H9 (cell line): Measurements from ENCODE around the gene TDP1. TPM values are rescaled to one million over a fixed set of nuclear protein-coding genes. Genes with fewer than 3 reads are reported as not detected.

Experiments
- DNase-seq: peaks from one replicate; pipeline ENCODE4 v3.0.0-alpha.2; 2017
- H2AFZ ChIP-seq: one replicate; pipeline ENCODE4 v1.6.1; 2013; ENCODE audit warnings: mild to moderate bottlenecking, low read length, control low read depth, moderate library complexity
- H2AK5ac ChIP-seq: 2 replicates; pipeline ENCODE4 v1.6.1; 2013; ENCODE audit warnings: low read length, control low read depth, mixed read lengths; ENCODE audit not compliant: insufficient read length
- H2BK120ac ChIP-seq: one replicate; pipeline ENCODE4 v1.6.1; 2013; ENCODE audit warnings: low read depth, mild to moderate bottlenecking, low read length, control low read depth, inconsistent platforms; ENCODE audit not compliant: poor library complexity, severe bottlenecking
- H2BK12ac ChIP-seq: 2 replicates; pipeline ENCODE4 v1.6.1; 2013; ENCODE audit warnings: low read length, control low read depth, mixed read lengths, low read depth; ENCODE audit not compliant: insufficient read length
- H2BK15ac ChIP-seq: 2 replicates; pipeline ENCODE4 v1.6.1; 2013; ENCODE audit warnings: low read depth, low read length, control low read depth
- H2BK20ac ChIP-seq: one replicate; pipeline ENCODE4 v1.6.1; 2013; ENCODE audit warnings: low read depth, mild to moderate bottlenecking, low read length, control low read depth, inconsistent platforms; ENCODE audit not compliant: poor library complexity, severe bottlenecking
- H2BK5ac ChIP-seq: 2 replicates; pipeline ENCODE4 v1.6.1; 2013; ENCODE audit warnings: low read length, control low read depth, mixed read lengths; ENCODE audit not compliant: insufficient read length
- H3K14ac ChIP-seq: 2 replicates; pipeline ENCODE4 v1.6.1; 2013; ENCODE audit warnings: low read length, control low read depth; ENCODE audit not compliant: insufficient read depth
- H3K18ac ChIP-seq: 2 replicates; pipeline ENCODE4 v1.6.1; 2013; ENCODE audit warnings: low read depth, mild to moderate bottlenecking, mixed read lengths, low read length, control low read depth; ENCODE audit not compliant: insufficient read length
- H3K23ac ChIP-seq: 2 replicates; pipeline ENCODE4 v1.6.1; 2013; ENCODE audit warnings: low read length, control low read depth, mixed read lengths, low read depth; ENCODE audit not compliant: insufficient read length
- H3K23me2 ChIP-seq: 2 replicates; pipeline ENCODE4 v1.6.1; 2013; ENCODE audit warnings: low read depth, mild to moderate bottlenecking, mixed read lengths, low read length, control low read depth; ENCODE audit not compliant: insufficient read length, poor library complexity, severe bottlenecking
- H3K27ac ChIP-seq: 2 replicates; pipeline ENCODE4 v1.5.1; 2013; ENCODE audit warnings: low read length, control low read depth, mixed read lengths, low read depth; ENCODE audit not compliant: insufficient read length
- H3K27me3 ChIP-seq: 2 replicates; pipeline ENCODE4 v1.6.1; 2013; ENCODE audit warnings: low read length, control low read depth, inconsistent platforms; ENCODE audit not compliant: insufficient read depth
- H3K4ac ChIP-seq: 2 replicates; pipeline ENCODE4 v1.6.1; 2013; ENCODE audit warnings: low read depth, mild to moderate bottlenecking, control low read depth, inconsistent platforms, low read length, moderate library complexity
- H3K4me1 ChIP-seq: 2 replicates; pipeline ENCODE4 v1.6.1; 2013; ENCODE audit warnings: low read length, control low read depth, inconsistent platforms; ENCODE audit not compliant: insufficient read depth
- H3K4me2 ChIP-seq: 2 replicates; pipeline ENCODE4 v1.6.1; 2013; ENCODE audit warnings: low read length, control low read depth, mixed read lengths; ENCODE audit not compliant: insufficient read length, insufficient read depth
- H3K56ac ChIP-seq: 2 replicates; pipeline ENCODE4 v1.6.1; 2013; ENCODE audit warnings: low read depth, mild to moderate bottlenecking, mixed read lengths, low read length, control low read depth; ENCODE audit not compliant: insufficient read length
- H3K79me1 ChIP-seq: 2 replicates; pipeline ENCODE4 v1.6.1; 2013; ENCODE audit warnings: low read depth, mild to moderate bottlenecking, moderate library complexity, low read length, control low read depth, inconsistent platforms; ENCODE audit not compliant: insufficient read depth, poor library complexity, severe bottlenecking
- H3K79me2 ChIP-seq: 2 replicates; pipeline ENCODE4 v1.6.1; 2013; ENCODE audit warnings: low read length, control low read depth, inconsistent platforms; ENCODE audit not compliant: insufficient read depth
- H3K9ac ChIP-seq: 2 replicates; pipeline ENCODE4 v1.6.1; 2013; ENCODE audit warnings: low read length, control low read depth, mixed read lengths; ENCODE audit not compliant: insufficient read length; ENCODE audit errors: extremely low read depth
- H3K9me3 ChIP-seq: one replicate; pipeline ENCODE4 v1.6.1; 2013; ENCODE audit warnings: low read depth, low read length, inconsistent platforms; ENCODE audit not compliant: control insufficient read depth
- H3T11ph ChIP-seq: one replicate; pipeline ENCODE4 v1.6.1; 2013; ENCODE audit warnings: mild to moderate bottlenecking, low read length, control low read depth, inconsistent platforms
- H4K20me1 ChIP-seq: one replicate; pipeline ENCODE4 v1.6.1; 2013; ENCODE audit not compliant: control insufficient read depth, insufficient read length, insufficient read depth
- H4K5ac ChIP-seq: 2 replicates; pipeline ENCODE4 v1.6.1; 2013; ENCODE audit warnings: low read depth, mild to moderate bottlenecking, mixed read lengths, low read length, control low read depth; ENCODE audit not compliant: insufficient read length
- H4K8ac ChIP-seq: replicated peaks from 2 replicates; pipeline ENCODE4 v1.6.1; 2013; ENCODE audit warnings: low read length, control low read depth, mixed read lengths, low read depth; ENCODE audit not compliant: insufficient read length
- H4K91ac ChIP-seq: 2 replicates; pipeline ENCODE4 v1.6.1; 2013; ENCODE audit warnings: low read depth, mild to moderate bottlenecking, moderate library complexity, mixed read lengths, low read length, control low read depth; ENCODE audit not compliant: insufficient read length
- H3K27ac Mint-ChIP-seq, 3 experiments: 2 replicates in 2 of 3; 3 replicates in 1 of 3; pipeline ENCODE4 v1.8.0; 2020 to 2021; ENCODE audit warnings: mixed read lengths in 3 of 3, mild to moderate bottlenecking in 1 of 3, moderate library complexity in 1 of 3
- H3K27me3 Mint-ChIP-seq: 2 replicates; pipeline ENCODE4 v1.8.0; 2021; ENCODE audit warnings: low read depth, mild to moderate bottlenecking, moderate library complexity, mixed read lengths
- H3K36me3 Mint-ChIP-seq, 3 experiments: 2 replicates in 2 of 3; 3 replicates in 1 of 3; pipeline ENCODE4 v1.8.0; 2020 to 2021; ENCODE audit warnings: low read depth in 3 of 3, mixed read lengths in 3 of 3; ENCODE audit not compliant: insufficient read depth in 1 of 3
- H3K4me1 Mint-ChIP-seq, 2 experiments: 2 replicates each; pipeline ENCODE4 v1.8.0; 2020; ENCODE audit warnings: mixed read lengths in 2 of 2
- H3K4me3 Mint-ChIP-seq, 2 experiments: 2 replicates in 1 of 2; 3 replicates in 1 of 2; pipeline ENCODE4 v1.8.0; 2020 to 2021; ENCODE audit warnings: mild to moderate bottlenecking in 2 of 2, mixed read lengths in 2 of 2, moderate library complexity in 1 of 2
- H3K9me3 Mint-ChIP-seq, 2 experiments: 2 replicates in 1 of 2; 3 replicates in 1 of 2; pipeline ENCODE4 v1.8.0; 2020; ENCODE audit warnings: mild to moderate bottlenecking in 2 of 2, mixed read lengths in 2 of 2, moderate library complexity in 1 of 2
- WGBS: extraction: QIAGEN DNeasy Blood & Tissue Kit; methylation state at CpG from one replicate; pipeline ENCODE4 v1.1.7; 2013; ENCODE audit warnings: missing lambda C conversion rate, low lambda C conversion rate, mixed read lengths; ENCODE audit not compliant: insufficient read length; ENCODE audit errors: extremely low coverage; 5-methylcytosine and 5-hydroxymethylcytosine counted together
- total RNA-seq: library from RNA; stranded (reverse); gene quantifications from 2 replicates; pipeline ENCODE4 v1.2.1, GENCODE V29; 2021
- TF ChIP-seq, protein P1 (sequence below): fragments of 200-600 bp; sonication (generic); conservative IDR thresholded peaks from 3 replicates; pipeline ENCODE4 v1.8.0; 2021; ENCODE audit warnings: antibody characterized with exemption, mild to moderate bottlenecking

Gene TDP1
- total RNA-seq, 1 experiment from 2014 or later: 53.4 TPM

DNA sequence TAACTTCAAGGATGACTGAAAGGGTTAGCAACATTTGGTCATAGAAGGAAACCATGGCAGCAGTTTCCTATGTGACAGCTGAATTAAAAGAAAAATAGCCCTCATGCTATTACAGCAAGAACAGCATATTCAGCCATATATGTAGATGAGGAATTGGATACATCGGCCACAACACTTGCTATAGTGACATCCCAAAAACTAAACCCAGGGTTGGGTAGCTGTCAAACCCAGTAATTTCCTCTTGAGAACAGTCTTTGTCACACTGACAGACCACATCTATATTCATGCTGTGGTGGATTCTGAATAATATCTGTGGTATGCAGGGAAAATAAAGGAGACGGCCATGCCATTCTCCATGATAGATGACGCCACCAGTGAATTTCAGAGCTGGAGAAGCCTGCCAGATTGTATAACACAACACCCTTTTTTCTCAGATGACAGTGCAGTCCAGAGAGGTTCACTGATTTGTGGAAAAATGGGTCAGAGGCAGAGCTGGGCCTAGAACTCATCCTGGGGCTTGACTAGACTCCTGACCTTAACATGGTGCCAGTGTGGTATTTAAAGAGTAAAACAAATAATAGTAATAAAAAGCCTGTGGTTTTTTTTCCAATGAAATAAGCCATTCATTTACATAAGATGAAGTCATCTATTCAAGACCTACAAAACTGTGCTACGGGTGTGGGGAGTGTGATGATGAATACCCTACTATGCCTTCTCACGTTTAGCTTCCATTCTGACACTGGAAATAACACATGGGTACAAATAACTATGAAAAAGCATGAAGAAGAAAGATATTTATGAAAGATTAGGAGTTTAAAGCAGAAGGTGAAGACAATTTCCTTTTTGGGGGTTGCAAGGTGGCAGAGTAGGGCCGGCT, 33.5 kb upstream of the TDP1 start:
- no peak for DNase-seq
- no peak overlapping the region for H3K4me3 Mint-ChIP-seq
- Histone ChIP-seq H3K9me3 (no peaks in the 10 kb centered on the region), H3K27me3 (no peaks in the 10 kb centered on the region), H4K5ac (no peak overlapping the region), H3K4me2 (no peak overlapping the region), H3K4me1 (no peaks in the 10 kb centered on the region), H4K91ac (no peak overlapping the region), H3T11ph (no peak overlapping the region), H4K20me1 (no peaks in the 10 kb centered on the region), H3K79me1 (no peaks in the 10 kb centered on the region), H3K14ac (no peak overlapping the region), H3K27ac (no peak overlapping the region), H3K9ac (no peak overlapping the region), H3K23me2 (no peaks in the 10 kb centered on the region), H3K79me2 (no peaks in the 10 kb centered on the region), H2AK5ac (no peak overlapping the region), H2BK15ac (no peak overlapping the region), H4K8ac (no peak overlapping the region), H3K23ac (no peak overlapping the region), H3K56ac (no peak overlapping the region), H3K18ac (no peak overlapping the region), H2BK5ac (no peak overlapping the region), H2BK120ac (no peak overlapping the region), H2BK20ac (no peak overlapping the region), H2AFZ (no peak overlapping the region), H3K4ac (no peak overlapping the region), H2BK12ac (no peak overlapping the region)
- H3K27me3 Mint-ChIP-seq: no peaks in the 10 kb centered on the region
- peaks cover 6 to 7% of the 10 kb centered on the region in 2 experiments for H3K4me1 Mint-ChIP-seq
- no peaks in the 10 kb centered on the region for H3K9me3 Mint-ChIP-seq
- H3K36me3 Mint-ChIP-seq: peaks cover 0 to 1% (median 0%) of the 10 kb centered on the region in 3 experiments; a peak in 2 of 7 replicates
- no CpG with 5 or more reads among the region's 6 CpGs for WGBS
- TF ChIP-seq, protein P1, sequence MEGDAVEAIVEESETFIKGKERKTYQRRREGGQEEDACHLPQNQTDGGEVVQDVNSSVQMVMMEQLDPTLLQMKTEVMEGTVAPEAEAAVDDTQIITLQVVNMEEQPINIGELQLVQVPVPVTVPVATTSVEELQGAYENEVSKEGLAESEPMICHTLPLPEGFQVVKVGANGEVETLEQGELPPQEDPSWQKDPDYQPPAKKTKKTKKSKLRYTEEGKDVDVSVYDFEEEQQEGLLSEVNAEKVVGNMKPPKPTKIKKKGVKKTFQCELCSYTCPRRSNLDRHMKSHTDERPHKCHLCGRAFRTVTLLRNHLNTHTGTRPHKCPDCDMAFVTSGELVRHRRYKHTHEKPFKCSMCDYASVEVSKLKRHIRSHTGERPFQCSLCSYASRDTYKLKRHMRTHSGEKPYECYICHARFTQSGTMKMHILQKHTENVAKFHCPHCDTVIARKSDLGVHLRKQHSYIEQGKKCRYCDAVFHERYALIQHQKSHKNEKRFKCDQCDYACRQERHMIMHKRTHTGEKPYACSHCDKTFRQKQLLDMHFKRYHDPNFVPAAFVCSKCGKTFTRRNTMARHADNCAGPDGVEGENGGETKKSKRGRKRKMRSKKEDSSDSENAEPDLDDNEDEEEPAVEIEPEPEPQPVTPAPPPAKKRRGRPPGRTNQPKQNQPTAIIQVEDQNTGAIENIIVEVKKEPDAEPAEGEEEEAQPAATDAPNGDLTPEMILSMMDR: no peak
- no peak overlapping the region for H3K27ac Mint-ChIP-seq
